GM20000 (cell line): Measurements from ENCODE around the gene ATP5F1D.

Experiments
- DNase-seq: peaks from one replicate; pipeline ENCODE4 v3.0.0; 2012; ENCODE audit warnings: low spot score
- TF ChIP-seq, protein P1 (sequence below): IDR thresholded peaks from 2 replicates; pipeline ENCODE4 v1.5.1; 2012; ENCODE audit warnings: mild to moderate bottlenecking, control low read depth; ENCODE audit errors: extremely low read depth, missing control alignments

Gene ATP5F1D

DNA sequence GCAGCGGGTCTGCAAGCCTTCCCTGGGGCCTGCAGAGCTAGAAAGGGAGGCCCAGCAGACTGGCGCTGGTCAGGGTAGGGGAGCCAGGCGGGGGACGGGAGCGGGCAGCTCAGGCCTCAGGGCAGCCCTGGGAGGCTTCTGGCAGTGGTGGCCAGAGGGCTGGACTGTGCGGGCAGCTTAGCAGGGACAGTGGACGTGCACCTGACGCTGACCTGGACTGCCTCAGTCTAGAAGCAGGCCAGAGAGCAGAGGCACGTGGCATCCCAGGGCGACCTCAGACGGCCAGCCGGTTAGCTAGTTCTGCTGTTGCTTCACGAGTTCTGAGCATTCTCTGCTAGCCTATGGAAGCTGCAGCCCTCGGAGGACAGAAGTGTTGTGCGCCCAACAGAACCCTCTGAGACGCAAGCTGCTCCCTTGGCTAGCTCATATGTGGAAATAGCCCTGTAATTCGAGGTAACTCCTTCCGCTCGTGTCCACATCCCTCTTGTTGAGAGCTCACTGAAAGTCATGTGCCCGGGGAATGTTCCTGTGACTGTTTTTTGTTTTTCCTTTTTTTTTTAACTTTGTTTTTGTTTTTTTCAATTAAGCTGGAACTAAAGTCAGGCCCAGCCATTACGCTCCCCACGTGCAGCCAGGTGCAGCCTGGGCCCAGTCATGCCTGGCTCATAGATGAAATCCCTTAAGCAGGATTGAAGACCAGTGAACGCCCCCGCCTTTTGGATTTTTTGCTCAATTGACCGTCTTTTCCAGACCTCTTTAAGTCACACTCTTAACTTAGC lies 31.9 kb downstream of the ATP5F1D start:
- TF ChIP-seq, protein P1, sequence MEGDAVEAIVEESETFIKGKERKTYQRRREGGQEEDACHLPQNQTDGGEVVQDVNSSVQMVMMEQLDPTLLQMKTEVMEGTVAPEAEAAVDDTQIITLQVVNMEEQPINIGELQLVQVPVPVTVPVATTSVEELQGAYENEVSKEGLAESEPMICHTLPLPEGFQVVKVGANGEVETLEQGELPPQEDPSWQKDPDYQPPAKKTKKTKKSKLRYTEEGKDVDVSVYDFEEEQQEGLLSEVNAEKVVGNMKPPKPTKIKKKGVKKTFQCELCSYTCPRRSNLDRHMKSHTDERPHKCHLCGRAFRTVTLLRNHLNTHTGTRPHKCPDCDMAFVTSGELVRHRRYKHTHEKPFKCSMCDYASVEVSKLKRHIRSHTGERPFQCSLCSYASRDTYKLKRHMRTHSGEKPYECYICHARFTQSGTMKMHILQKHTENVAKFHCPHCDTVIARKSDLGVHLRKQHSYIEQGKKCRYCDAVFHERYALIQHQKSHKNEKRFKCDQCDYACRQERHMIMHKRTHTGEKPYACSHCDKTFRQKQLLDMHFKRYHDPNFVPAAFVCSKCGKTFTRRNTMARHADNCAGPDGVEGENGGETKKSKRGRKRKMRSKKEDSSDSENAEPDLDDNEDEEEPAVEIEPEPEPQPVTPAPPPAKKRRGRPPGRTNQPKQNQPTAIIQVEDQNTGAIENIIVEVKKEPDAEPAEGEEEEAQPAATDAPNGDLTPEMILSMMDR, result no peak
- no peak for DNase-seq

DNA sequence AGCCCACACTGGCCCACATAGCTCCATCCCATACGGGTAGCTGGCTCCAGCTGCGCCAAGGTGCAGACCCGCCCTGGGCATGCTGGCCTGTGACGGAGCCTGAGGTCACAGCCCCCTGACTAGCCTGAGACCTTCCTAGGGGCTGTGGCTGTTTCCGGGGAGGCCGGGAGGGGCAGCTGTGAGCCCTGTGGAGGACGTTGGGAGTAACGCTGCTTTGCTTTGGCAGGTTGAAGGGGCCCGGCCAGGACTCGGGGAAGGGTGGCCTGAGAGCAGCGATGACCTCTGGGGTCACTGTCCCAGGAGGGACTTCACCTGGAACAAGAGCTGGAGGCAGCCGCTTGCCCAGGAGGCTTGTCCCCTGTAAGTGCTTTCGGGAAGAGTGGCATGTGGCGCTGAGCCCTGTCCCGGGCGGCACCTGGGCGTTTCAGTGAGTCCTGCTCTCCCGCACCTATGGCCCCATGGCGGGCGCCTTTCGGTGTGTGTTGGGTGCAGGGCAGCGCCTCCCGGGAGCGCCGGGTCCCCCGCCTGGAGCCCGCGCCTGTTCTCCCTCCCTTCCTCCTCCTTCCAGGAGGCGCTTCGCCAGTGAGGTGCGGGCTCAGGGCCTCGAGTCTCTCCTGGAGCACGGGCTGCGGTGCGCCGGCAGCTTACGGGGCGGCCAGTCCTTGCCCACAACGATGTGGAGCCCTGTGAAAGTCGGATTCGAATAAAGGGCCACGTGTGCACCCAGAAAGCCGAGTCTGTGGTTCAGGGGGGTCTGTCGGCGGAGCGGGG lies 32.7 kb downstream of the ATP5F1D start:
- TF ChIP-seq, protein P1, result no peak
- no peak for DNase-seq

DNA sequence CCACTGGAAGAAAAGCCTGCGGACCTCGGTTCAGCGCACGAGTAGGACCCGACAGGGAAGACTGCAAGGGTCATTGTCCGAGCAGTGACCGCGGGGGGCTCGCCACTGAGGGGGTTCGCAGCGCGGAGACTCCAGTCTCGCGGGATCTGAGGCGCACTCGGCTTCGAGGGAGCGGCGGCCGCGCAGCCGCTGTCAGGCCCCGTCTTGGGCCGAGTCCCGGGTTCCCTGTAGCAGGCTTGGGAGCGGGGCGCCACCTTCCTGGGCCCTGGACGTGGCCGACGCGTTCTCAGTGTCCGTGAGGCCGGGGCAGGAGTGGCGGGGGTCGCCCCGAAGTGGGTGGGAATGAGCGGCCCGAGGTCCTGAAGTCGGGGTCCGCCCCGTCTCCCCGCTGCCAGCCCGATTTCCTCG lies 33.3 kb downstream of the ATP5F1D start:
- TF ChIP-seq, protein P1, result no peak

DNA sequence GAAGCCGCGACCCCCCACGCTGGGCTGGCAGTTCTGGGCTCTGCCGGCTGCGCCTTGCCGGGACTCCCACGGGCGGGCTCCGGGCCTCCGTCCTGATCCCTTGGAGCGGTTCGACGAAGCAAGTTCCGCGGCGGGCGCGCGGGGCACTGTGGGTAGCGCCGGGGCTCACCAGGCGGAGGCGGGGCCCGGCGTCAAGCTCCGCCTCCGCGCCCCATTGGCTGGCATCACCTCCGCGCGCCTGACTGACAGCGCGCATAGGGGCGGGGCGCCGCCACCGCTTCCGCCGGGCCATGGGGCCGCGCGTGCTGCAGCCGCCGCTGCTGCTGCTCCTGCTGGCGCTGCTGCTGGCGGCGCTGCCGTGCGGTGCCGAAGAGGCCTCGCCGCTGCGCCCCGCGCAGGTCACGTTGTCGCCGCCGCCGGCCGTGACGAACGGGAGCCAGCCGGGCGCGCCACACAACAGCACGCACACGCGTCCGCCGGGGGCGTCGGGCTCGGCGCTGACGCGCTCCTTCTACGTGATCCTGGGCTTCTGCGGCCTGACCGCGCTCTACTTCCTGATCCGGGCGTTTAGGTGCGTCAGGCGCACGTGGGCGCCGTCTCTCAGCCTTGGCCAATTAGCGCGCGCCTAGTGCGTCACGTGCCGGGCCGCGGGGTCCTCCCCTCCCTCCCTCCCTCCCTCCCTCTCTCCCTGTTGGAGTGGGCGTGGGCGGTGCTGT lies 33.9 kb downstream of the ATP5F1D start, which contains the start of gene FAM174C:
Gene FAM174C (plus strand): TSS at position 271 of the 716 bp plus-strand sequence. CDS start 20 bp downstream, at position 291.
- DNase-seq, result peak; percentile 98
- TF ChIP-seq, protein P1, result no peak

More for the DNA sequence above, 33.3 kb downstream of the ATP5F1D start:
- DNase-seq, result no peak

DNA sequence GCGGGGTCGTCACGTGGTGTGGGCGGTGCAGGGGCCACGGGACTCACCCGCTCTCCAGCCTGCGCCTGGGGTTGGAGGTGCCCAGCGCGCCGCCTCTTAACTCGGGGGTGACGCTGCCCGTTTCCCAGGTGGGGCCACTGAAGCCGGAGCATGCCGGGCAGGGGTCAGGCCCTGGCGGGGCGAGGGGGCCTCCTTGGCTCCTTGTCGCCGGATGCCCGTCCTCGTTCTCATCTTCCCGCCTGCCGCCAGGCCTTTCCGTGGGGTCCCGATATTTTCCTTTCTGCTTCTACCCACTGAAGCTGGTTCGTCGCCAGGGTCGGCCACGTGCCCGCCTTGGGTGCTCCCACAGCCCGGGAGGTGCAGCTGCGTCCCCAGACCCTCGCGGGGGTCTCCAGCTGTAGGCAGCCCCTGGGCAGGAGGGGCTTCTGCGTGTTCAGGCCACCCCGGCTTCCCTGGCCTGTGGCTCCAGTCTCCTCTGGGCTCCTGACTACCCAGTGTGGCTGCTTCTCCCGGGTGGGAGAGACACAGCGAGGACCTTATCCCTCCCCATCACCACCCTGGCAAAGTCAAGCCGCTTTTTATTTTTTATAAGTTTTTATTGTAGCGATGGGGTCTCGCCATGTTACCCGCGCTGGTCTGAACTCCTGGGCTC lies 34.6 kb downstream of the ATP5F1D start:
- TF ChIP-seq, protein P1, result no peak
- DNase-seq, result no peak

DNA sequence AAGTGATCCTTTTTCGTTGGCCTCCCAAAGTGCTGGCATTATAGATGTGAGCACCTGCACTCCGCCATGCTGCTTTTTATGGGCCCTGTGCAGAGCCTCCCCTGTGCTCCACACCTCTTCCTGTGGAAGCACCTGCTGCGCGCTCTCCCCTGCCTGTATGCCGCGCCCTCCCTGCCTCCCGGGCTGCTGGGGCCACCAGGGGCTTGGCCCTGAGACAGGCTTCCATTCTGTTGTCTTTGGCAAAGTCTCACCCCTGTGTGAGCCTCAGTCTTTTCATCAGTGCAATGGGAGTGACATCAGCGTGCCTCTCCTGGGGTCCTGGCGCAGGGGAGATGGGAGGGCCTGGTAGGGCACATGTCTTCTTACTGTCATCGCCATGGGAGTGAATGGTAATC lies 35.1 kb downstream of the ATP5F1D start:
- TF ChIP-seq, protein P1, result no peak
- no peak for DNase-seq
